IMR-90 (cell line): ENCODE results near the gene PPP3CA.
A peak's percentile ranks its signal among the peaks of the same experiment; 100 is the strongest.

ENCODE experiments used
- BHLHE40 ChIP-seq: fragments of 150-350 bp; IDR thresholded peaks from 2 replicates; pipeline ENCODE4 v1.6.1; 2016; ENCODE audit warnings: mild to moderate bottlenecking, low read depth, low read length
- CEBPB ChIP-seq: IDR thresholded peaks from 2 replicates; pipeline ENCODE4 v1.6.1; 2012; ENCODE audit warnings: low read depth, low read length, improper control_type of control experiment
- CHD1 ChIP-seq: IDR thresholded peaks from 2 replicates; pipeline ENCODE4 v1.6.1; 2012; ENCODE audit warnings: low read depth, low read length, improper control_type of control experiment
- CTCF ChIP-seq: conservative IDR thresholded peaks from 2 replicates; pipeline ENCODE4 v1.5.1; 2012; ENCODE audit warnings: mild to moderate bottlenecking, low read depth, low read length, improper control_type of control experiment
- ELK1 ChIP-seq: fragments of 150-350 bp; IDR thresholded peaks from 2 replicates; pipeline ENCODE4 v1.6.1; 2016; ENCODE audit warnings: low read depth, mild to moderate bottlenecking, low read length, moderate library complexity, borderline replicate concordance
- MAZ ChIP-seq: IDR thresholded peaks from 2 replicates; pipeline ENCODE4 v1.6.1; 2012; ENCODE audit warnings: low read depth, mild to moderate bottlenecking, low read length, improper control_type of control experiment, moderate library complexity, borderline replicate concordance
- NFE2L2 ChIP-seq: fragments of 150-350 bp; IDR thresholded peaks from 2 replicates; pipeline ENCODE4 v1.6.1; 2016; ENCODE audit warnings: low read depth, mild to moderate bottlenecking, low read length
- POLR2A ChIP-seq: IDR thresholded peaks from 2 replicates; pipeline ENCODE4 v1.6.1; 2012; ENCODE audit warnings: mild to moderate bottlenecking, low read depth, low read length
- RAD21 ChIP-seq: IDR thresholded peaks from 2 replicates; pipeline ENCODE4 v1.6.1; 2012; ENCODE audit warnings: low read length, improper control_type of control experiment
- RCOR1 ChIP-seq: IDR thresholded peaks from 2 replicates; pipeline ENCODE4 v1.6.1; 2012; ENCODE audit warnings: mild to moderate bottlenecking, low read length, improper control_type of control experiment; ENCODE audit not compliant: insufficient replicate concordance
- SMC3 ChIP-seq: fragments of 150-350 bp; IDR thresholded peaks from 2 replicates; pipeline ENCODE4 v1.6.1; 2016; ENCODE audit warnings: low read depth, mild to moderate bottlenecking, antibody characterized with exemption, low read length, moderate library complexity
- USF2 ChIP-seq: fragments of 150-350 bp; IDR thresholded peaks from 2 replicates; pipeline ENCODE4 v1.6.1; 2017; ENCODE audit warnings: mild to moderate bottlenecking, antibody characterized with exemption, low read length, low read depth

- no peak for TF ChIP-seq RCOR1
- no peak for TF ChIP-seq CTCF
- no peak for TF ChIP-seq POLR2A
- TF ChIP-seq BHLHE40, result no peak
- TF ChIP-seq MAZ, result no peak
- TF ChIP-seq RAD21, result no peak
- peak; percentile 64 for TF ChIP-seq USF2
- no peak for TF ChIP-seq NFE2L2
- TF ChIP-seq SMC3, result no peak
- no peak for TF ChIP-seq CHD1
- no peak for TF ChIP-seq CEBPB
- TF ChIP-seq ELK1, result no peak
Measured at GRCh38 chr4:101337688-101338087, 9.6 kb downstream of the PPP3CA start.
